GM12873 (cell line): ENCODE results near the gene PBLD.

Source experiments
- TF ChIP-seq, protein P1 (sequence below): IDR thresholded peaks from 2 replicates; pipeline ENCODE4 v1.5.1; 2012; ENCODE audit warnings: low read depth, mild to moderate bottlenecking, moderate library complexity, low read length, control low read depth; ENCODE audit not compliant: insufficient read depth; ENCODE audit errors: missing control alignments

The PBLD gene

DNA sequence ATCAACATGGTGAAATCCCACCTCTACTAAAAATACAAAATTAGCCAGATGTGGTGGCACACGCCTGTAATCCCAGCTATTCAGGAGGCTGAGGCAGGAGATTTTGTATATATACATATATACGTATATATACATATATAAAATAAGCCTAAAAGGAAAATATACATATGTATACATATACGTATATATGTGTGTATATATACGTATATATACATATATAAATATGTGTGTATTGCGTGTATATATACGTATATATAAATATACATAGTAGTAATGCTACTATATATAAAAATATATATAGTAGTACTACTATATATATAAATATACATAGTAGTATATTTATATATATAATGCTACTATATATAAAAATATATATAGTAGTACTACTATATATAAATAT is 26.5 kb upstream of the PBLD start:
- TF ChIP-seq, protein P1, sequence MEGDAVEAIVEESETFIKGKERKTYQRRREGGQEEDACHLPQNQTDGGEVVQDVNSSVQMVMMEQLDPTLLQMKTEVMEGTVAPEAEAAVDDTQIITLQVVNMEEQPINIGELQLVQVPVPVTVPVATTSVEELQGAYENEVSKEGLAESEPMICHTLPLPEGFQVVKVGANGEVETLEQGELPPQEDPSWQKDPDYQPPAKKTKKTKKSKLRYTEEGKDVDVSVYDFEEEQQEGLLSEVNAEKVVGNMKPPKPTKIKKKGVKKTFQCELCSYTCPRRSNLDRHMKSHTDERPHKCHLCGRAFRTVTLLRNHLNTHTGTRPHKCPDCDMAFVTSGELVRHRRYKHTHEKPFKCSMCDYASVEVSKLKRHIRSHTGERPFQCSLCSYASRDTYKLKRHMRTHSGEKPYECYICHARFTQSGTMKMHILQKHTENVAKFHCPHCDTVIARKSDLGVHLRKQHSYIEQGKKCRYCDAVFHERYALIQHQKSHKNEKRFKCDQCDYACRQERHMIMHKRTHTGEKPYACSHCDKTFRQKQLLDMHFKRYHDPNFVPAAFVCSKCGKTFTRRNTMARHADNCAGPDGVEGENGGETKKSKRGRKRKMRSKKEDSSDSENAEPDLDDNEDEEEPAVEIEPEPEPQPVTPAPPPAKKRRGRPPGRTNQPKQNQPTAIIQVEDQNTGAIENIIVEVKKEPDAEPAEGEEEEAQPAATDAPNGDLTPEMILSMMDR = no peak

DNA sequence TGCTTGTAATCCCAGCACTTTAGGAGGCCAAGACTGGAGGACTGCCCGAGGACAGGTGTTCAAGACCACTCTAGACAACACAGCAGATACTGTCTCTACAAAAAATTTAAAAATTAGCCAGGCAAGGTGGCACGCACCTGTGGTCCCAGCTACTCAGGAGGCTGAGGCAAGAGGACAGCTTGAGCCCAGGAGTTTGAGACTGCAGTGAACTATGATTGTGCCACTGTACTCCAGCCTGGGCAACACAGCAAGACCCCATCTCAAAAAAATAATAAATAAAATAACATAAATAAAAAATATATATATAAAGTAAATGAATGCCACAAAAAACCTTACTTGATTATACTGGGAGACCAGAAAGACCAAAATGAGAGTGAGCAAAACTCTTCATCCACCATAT is 20.8 kb upstream of the PBLD start:
- TF ChIP-seq, protein P1 = no peak

- TF ChIP-seq, protein P1 = peak; percentile 94
Observed at GRCh38 chr10:68348265-68348741, 15.6 kb upstream of the PBLD start.

DNA sequence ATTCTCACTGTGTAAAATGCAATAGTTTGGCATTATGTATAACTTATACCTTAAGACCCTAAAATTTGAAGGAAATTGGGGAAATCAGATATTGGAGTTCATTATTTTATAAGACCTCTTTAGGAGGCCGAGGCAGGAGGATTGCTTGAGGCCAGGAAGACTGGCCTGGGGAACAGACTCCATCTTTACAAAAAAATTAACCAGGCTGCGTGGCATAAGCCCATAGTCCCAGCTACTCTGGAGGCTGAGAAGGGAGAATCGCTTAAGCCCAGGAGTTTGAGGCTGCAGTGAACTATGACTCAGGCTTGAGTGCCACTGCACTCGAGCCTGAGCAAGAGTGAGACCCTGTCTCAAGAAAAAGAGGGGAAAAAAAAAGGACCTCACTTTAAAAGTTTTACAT is 14.0 kb upstream of the PBLD start:
- TF ChIP-seq, protein P1 = no peak

DNA sequence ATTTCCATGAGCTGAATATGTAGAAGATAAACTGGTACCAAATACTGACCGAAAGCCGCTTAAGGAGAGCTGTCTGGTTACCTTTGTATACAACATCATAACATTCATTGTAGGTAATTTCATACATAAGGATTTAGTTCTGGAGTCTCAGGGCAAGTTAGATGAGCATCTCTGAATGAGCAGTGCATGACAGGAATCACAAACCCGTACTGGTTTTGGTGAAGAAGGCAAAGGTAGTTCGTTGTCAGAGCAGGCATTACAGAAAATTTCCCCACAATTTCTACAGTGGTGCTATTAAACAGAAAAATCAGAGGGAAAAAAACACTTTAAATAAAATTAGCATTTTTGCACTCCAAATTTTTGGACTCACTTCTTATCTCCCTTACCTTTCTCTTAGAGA is 12.9 kb upstream of the PBLD start:
- TF ChIP-seq, protein P1 = no peak

- TF ChIP-seq, protein P1 = no peak
Observed at GRCh38 chr10:68342909-68343516, 10.3 kb upstream of the PBLD start.

GRCh38 chr10:68340358-68341080 is 7.8 kb upstream of the PBLD start:
- TF ChIP-seq, protein P1 = no peak
